Measurements from ENCODE around the gene LRRC28.

LRRC28 gene

DNA sequence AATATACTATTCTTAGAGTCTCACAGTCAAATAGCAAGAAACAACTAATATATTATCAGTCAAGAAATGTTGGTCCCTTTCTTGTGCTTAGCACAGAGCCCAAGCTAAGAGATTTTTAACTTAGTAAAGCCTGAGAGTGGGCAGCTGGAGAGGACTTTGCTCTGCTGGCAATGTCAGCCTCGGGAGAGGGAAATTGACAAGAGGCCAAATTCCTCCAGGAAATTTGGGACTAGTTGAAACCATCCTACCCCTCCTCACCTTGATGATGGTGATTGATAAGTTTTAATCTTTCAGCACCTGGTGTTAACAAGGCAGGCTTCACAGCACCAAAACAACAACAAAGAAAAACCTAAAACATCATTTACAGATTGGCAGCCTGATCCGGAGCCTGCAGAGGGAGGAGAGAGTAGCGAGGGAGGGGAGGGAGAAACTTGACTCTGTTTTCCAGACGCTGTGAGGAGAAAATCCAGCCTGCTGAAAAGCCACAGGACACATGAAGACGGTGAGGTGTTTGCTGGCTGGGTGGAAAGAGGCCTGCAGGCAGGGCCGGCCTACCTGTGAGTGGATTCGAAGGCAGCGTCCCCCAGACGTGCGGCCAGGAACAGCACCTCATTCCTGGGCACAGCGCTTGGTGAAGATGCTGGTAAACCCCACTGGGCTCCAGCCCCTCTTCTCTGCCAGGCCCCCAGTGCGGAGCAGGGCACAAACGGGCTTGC is 150.9 kb downstream of the LRRC28 start:
- Histone ChIP-seq H3K4me3 (ENCODE audit: low read length) (no peak overlapping the region), H3K4me1 (ENCODE audit: low read length) (peaks cover 4% of the 10 kb centered on the region; the same call in 1 of the 2 replicates)

GRCh38 chr15:99403597-99403996 is 152.3 kb downstream of the LRRC28 start:
- no peaks in the 10 kb centered on the region for H3K79me2 ChIP-seq (ENCODE audit: low read length)

More for the DNA sequence above, 150.9 kb downstream of the LRRC28 start:
- Histone ChIP-seq H3K36me3 (replicated peaks; ENCODE audit: low read depth, low read length) (no peaks in the 10 kb centered on the region), H3K79me2 (ENCODE audit: low read length) (no peaks in the 10 kb centered on the region), H4K20me1 (ENCODE audit: insufficient read depth, low read length) (no peaks in the 10 kb centered on the region), H3K27me3 (ENCODE audit: low read depth, low read length) (no peaks in the 10 kb centered on the region), H2AFZ (ENCODE audit: low read depth, low read length) (no peak overlapping the region), H3K27ac (ENCODE audit: low read length) (no peak overlapping the region), H3K9ac (ENCODE audit: low read length) (no peak overlapping the region), H3K9me3 (ENCODE audit: insufficient read depth, low read length) (no peaks in the 10 kb centered on the region), H3K4me2 (ENCODE audit: low read length) (no peak overlapping the region)
- TF ChIP-seq EZH2phosphoT487 (IDR thresholded peaks at IDR 0.05; ENCODE audit: low read depth), result no peak
- TF ChIP-seq, protein P1, sequence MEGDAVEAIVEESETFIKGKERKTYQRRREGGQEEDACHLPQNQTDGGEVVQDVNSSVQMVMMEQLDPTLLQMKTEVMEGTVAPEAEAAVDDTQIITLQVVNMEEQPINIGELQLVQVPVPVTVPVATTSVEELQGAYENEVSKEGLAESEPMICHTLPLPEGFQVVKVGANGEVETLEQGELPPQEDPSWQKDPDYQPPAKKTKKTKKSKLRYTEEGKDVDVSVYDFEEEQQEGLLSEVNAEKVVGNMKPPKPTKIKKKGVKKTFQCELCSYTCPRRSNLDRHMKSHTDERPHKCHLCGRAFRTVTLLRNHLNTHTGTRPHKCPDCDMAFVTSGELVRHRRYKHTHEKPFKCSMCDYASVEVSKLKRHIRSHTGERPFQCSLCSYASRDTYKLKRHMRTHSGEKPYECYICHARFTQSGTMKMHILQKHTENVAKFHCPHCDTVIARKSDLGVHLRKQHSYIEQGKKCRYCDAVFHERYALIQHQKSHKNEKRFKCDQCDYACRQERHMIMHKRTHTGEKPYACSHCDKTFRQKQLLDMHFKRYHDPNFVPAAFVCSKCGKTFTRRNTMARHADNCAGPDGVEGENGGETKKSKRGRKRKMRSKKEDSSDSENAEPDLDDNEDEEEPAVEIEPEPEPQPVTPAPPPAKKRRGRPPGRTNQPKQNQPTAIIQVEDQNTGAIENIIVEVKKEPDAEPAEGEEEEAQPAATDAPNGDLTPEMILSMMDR (IDR thresholded peaks at IDR 0.05; ENCODE audit: low read depth, low read length), result no peak

GRCh38 chr15:99404454-99404853 is 153.2 kb downstream of the LRRC28 start:
- H3K27me3 ChIP-seq (ENCODE audit: low read depth, low read length), result no peaks in the 10 kb centered on the region
- no peaks in the 10 kb centered on the region for H3K79me2 ChIP-seq (ENCODE audit: low read length)
- no peak for TF ChIP-seq EZH2phosphoT487 (IDR thresholded peaks at IDR 0.05; ENCODE audit: low read depth)
- TF ChIP-seq, protein P1 (IDR thresholded peaks at IDR 0.05; ENCODE audit: low read depth, low read length), result no peak
- H3K4me2 ChIP-seq (ENCODE audit: low read length), result no peak overlapping the region
- no peak overlapping the region for H2AFZ ChIP-seq (ENCODE audit: low read depth, low read length)
- H4K20me1 ChIP-seq (ENCODE audit: insufficient read depth, low read length), result no peaks in the 10 kb centered on the region
- H3K36me3 ChIP-seq (replicated peaks; ENCODE audit: low read depth, low read length), result no peaks in the 10 kb centered on the region
- H3K9me3 ChIP-seq (ENCODE audit: insufficient read depth, low read length), result no peaks in the 10 kb centered on the region
- H3K9ac ChIP-seq (ENCODE audit: low read length), result no peak overlapping the region
- no peak overlapping the region for H3K27ac ChIP-seq (ENCODE audit: low read length)
- H3K4me1 ChIP-seq (ENCODE audit: low read length), result peaks cover 4% of the 10 kb centered on the region; the same call in 1 of the 2 replicates
- H3K4me3 ChIP-seq (ENCODE audit: low read length), result no peak overlapping the region

More at GRCh38 chr15:99403597-99403996, 152.3 kb downstream of the LRRC28 start:
- Histone ChIP-seq H3K27me3 (ENCODE audit: low read depth, low read length) (no peaks in the 10 kb centered on the region), H3K4me2 (ENCODE audit: low read length) (no peak overlapping the region), H3K9me3 (ENCODE audit: insufficient read depth, low read length) (no peaks in the 10 kb centered on the region), H3K4me1 (ENCODE audit: low read length) (peaks cover 4% of the 10 kb centered on the region; the same call in 1 of the 2 replicates), H3K4me3 (ENCODE audit: low read length) (no peak overlapping the region), H4K20me1 (ENCODE audit: insufficient read depth, low read length) (no peaks in the 10 kb centered on the region), H2AFZ (ENCODE audit: low read depth, low read length) (no peak overlapping the region), H3K36me3 (replicated peaks; ENCODE audit: low read depth, low read length) (no peaks in the 10 kb centered on the region), H3K9ac (ENCODE audit: low read length) (no peak overlapping the region), H3K27ac (ENCODE audit: low read length) (no peak overlapping the region)
- TF ChIP-seq EZH2phosphoT487 (IDR thresholded peaks at IDR 0.05; ENCODE audit: low read depth), result no peak
- TF ChIP-seq, protein P1 (IDR thresholded peaks at IDR 0.05; ENCODE audit: low read depth, low read length), result no peak

DNA sequence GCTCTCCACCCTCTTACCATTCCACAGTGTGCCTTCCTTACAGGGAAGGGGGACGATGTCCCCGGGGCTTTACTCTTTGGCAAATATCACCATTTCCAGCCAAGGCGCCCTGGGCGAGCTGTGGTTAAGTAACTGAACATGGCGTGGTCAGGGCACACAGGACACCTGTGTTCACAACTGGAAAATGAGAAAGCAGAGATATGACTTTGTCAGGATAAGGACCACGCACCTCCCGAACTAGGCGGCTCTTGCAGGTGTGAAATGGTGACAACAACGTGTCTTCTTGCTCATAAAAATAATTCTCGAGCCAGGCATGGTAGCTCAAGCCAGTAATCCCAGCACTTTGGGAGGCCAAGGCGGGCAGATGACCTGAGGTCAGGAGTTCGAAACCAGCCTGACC is 154.8 kb downstream of the LRRC28 start:
- no peaks in the 10 kb centered on the region for H3K9me3 ChIP-seq (ENCODE audit: insufficient read depth, low read length)
- H3K27ac ChIP-seq (ENCODE audit: low read length), result no peak overlapping the region
- no peaks in the 10 kb centered on the region for H4K20me1 ChIP-seq (ENCODE audit: insufficient read depth, low read length)
- H3K79me2 ChIP-seq (ENCODE audit: low read length), result no peaks in the 10 kb centered on the region
- H3K9ac ChIP-seq (ENCODE audit: low read length), result no peak overlapping the region
- no peak overlapping the region for H2AFZ ChIP-seq (ENCODE audit: low read depth, low read length)
- peaks cover 4% of the 10 kb centered on the region; the same call in 1 of the 2 replicates for H3K4me1 ChIP-seq (ENCODE audit: low read length)
- H3K27me3 ChIP-seq (ENCODE audit: low read depth, low read length), result no peaks in the 10 kb centered on the region
- TF ChIP-seq EZH2phosphoT487 (IDR thresholded peaks at IDR 0.05; ENCODE audit: low read depth), result no peak
- TF ChIP-seq, protein P1 (IDR thresholded peaks at IDR 0.05; ENCODE audit: low read depth, low read length), result no peak
- no peaks in the 10 kb centered on the region for H3K36me3 ChIP-seq (replicated peaks; ENCODE audit: low read depth, low read length)
- H3K4me2 ChIP-seq (ENCODE audit: low read length), result no peak overlapping the region
- no peak overlapping the region for H3K4me3 ChIP-seq (ENCODE audit: low read length)

Data from OCI-LY3 (cell line).